Mesenteric fat pad (tissue), 1 donor: Measurements from ENCODE around the gene SKA2. TPM values are rescaled to one million over a fixed set of nuclear protein-coding genes. Genes with fewer than 3 reads are reported as not detected.
"Not testable (repeated sequence)": the region's sequence is repeated elsewhere in the genome, so short reads cannot be mapped to it uniquely, and the experiment has no call there.

Experiments used
- DNase-seq: peaks from one replicate; pipeline ENCODE4 v3.0.0-alpha.2; 2020; ENCODE audit warnings: low spot score
- microRNA-seq: library from miRNA; unstranded; fragments of <30 nt; microRNA quantifications from one replicate; pipeline ENCODE4 v1.2.0, GENCODE V29; 2020; ENCODE audit warnings: borderline number of aligned reads
- total RNA-seq: library from RNA; stranded (reverse); fragmentation: NEBNext Ultra II Directional; extraction: Animal tissue kit (Norgen Biotek cat#: 25700); gene quantifications from one replicate; pipeline ENCODE4 v1.2.1, GENCODE V29; 2021
- donor health status: DM: yes; HTN: yes; CAD: no.

Gene SKA2
- total RNA-seq, 1 donor from 2014 or later: 21.2 TPM

GRCh38 chr17:59101178-59101577 is 53.8 kb downstream of the SKA2 start:
- DNase-seq: no peak

GRCh38 chr17:59097876-59098275 is 57.1 kb downstream of the SKA2 start:
- no peak for DNase-seq

- DNase-seq: no peak
Measured at GRCh38 chr17:59094861-59095530, 60.0 kb downstream of the SKA2 start.

GRCh38 chr17:59093702-59094231 is 61.2 kb downstream of the SKA2 start:
- no peak for DNase-seq

GRCh38 chr17:59093145-59093701 is 61.8 kb downstream of the SKA2 start:
- no peak for DNase-seq

- DNase-seq: not testable (repeated sequence)
Measured at GRCh38 chr17:59090593-59090992, 64.4 kb downstream of the SKA2 start.

- DNase-seq: no peak
Measured at GRCh38 chr17:59084154-59084553, 70.8 kb downstream of the SKA2 start.

GRCh38 chr17:59074494-59074893 is 80.5 kb downstream of the SKA2 start:
- DNase-seq: no peak

- DNase-seq: no peak
Measured at GRCh38 chr17:59073972-59074371, 81.0 kb downstream of the SKA2 start.

GRCh38 chr17:59069856-59070255 is 85.1 kb downstream of the SKA2 start:
- DNase-seq: no peak

- no peak for DNase-seq
Measured at GRCh38 chr17:59067756-59068155, 87.2 kb downstream of the SKA2 start.

GRCh38 chr17:59067340-59067739 is 87.6 kb downstream of the SKA2 start:
- DNase-seq: no peak

GRCh38 chr17:59062509-59062908 is 92.5 kb downstream of the SKA2 start:
- no peak for DNase-seq

Small RNA genes within 50 kb of the gene (microRNA-seq; reads per million reads assigned to microRNA genes)
- gene MIR301A (35.6 reads per million, percentile 31 among the genes with 10 or more reads in this experiment), gene MIR454 (741 reads per million, percentile 75 among the genes with 10 or more reads in this experiment)

Other genes starting within 250 kb of the SKA2 start
- gene TRIM37, start 48.3 kb downstream of the SKA2 start, total RNA-seq: 16.0 TPM
- 2.9 TPM for gene PRR11, start 560 bp upstream of the SKA2 start, total RNA-seq
- gene SMG8, start 54.8 kb upstream of the SKA2 start, total RNA-seq: 9.0 TPM
- 1.2 TPM for gene GDPD1, start 65.3 kb upstream of the SKA2 start, total RNA-seq
- 35.5 TPM for gene YPEL2, start 176.5 kb upstream of the SKA2 start, total RNA-seq